GM12878 (cell line): Measurements from ENCODE around the gene GFRA3.

Source experiments
- MTA3 ChIP-seq: IDR thresholded peaks from 2 replicates; pipeline ENCODE4 v1.6.1; 2012; ENCODE audit warnings: low read length, inconsistent platforms, borderline replicate concordance
- ZZZ3 ChIP-seq: IDR thresholded peaks from 2 replicates; pipeline ENCODE4 v1.6.1; 2011; ENCODE audit warnings: low read depth; ENCODE audit not compliant: control insufficient read depth, insufficient read length
- TF ChIP-seq, protein P1 (sequence below): IDR thresholded peaks from 2 replicates; pipeline ENCODE4 v1.6.1; 2012; ENCODE audit warnings: low read depth, low read length, improper control_type of control experiment
- TF ChIP-seq, protein P2 (sequence below), 3 experiments: IDR thresholded peaks in 2 of 3; conservative IDR thresholded peaks in 1 of 3; 2 replicates each; pipeline ENCODE4 v1.5.1; 2011; ENCODE audit warnings: low read depth in 3 of 3, low read length in 3 of 3, mild to moderate bottlenecking in 3 of 3, control low read depth in 2 of 3, moderate library complexity in 2 of 3, inconsistent platforms in 1 of 3, mixed read lengths in 1 of 3; ENCODE audit not compliant: control insufficient read depth in 2 of 3, insufficient read depth in 1 of 3; ENCODE audit errors: extremely low read depth in 1 of 3

DNA sequence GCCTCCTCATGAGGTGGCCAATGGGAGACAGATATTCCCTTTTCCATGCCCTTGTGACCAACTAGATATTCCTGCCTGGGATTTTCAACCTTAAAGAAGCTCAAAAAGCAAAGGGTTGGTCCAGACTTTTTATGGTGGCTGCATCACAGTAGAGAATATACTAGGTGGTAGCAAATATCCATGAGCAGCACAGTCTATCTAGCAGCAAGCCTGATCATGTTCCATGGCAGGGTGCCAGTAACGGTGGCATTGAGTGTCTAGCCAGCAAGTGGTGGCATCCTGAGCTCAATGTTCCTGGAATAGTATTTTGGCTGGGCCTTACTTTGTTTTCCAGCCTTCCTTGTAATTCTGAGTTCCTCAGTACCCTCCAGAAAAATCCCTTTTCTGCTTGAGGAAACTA is 31.4 kb upstream of the GFRA3 start:
- TF ChIP-seq, protein P1, sequence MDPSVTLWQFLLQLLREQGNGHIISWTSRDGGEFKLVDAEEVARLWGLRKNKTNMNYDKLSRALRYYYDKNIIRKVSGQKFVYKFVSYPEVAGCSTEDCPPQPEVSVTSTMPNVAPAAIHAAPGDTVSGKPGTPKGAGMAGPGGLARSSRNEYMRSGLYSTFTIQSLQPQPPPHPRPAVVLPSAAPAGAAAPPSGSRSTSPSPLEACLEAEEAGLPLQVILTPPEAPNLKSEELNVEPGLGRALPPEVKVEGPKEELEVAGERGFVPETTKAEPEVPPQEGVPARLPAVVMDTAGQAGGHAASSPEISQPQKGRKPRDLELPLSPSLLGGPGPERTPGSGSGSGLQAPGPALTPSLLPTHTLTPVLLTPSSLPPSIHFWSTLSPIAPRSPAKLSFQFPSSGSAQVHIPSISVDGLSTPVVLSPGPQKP: no peak
- TF ChIP-seq, protein P2, sequence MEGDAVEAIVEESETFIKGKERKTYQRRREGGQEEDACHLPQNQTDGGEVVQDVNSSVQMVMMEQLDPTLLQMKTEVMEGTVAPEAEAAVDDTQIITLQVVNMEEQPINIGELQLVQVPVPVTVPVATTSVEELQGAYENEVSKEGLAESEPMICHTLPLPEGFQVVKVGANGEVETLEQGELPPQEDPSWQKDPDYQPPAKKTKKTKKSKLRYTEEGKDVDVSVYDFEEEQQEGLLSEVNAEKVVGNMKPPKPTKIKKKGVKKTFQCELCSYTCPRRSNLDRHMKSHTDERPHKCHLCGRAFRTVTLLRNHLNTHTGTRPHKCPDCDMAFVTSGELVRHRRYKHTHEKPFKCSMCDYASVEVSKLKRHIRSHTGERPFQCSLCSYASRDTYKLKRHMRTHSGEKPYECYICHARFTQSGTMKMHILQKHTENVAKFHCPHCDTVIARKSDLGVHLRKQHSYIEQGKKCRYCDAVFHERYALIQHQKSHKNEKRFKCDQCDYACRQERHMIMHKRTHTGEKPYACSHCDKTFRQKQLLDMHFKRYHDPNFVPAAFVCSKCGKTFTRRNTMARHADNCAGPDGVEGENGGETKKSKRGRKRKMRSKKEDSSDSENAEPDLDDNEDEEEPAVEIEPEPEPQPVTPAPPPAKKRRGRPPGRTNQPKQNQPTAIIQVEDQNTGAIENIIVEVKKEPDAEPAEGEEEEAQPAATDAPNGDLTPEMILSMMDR (IDR thresholded peaks at IDR 0.05 in 2 of 3, conservative IDR thresholded peaks at IDR 0.05 in 1 of 3; ENCODE audit: control insufficient read depth in 2 of 3, extremely low read depth in 1 of 3, insufficient read depth in 1 of 3, low read depth in 3 of 3, low read length in 3 of 3): no peak
- no peak for TF ChIP-seq ZZZ3
- TF ChIP-seq MTA3: no peak
